Stimulated activated CD8-positive, alpha-beta memory T cell treated with anti-CD3 and anti-CD28 coated beads, Interleukin-15, amount 100 ng/mL, for 4 hours (primary cell): Measurements from ENCODE around the gene HIVEP3.
A peak's percentile ranks its signal among the peaks of the same experiment; 100 is the strongest.

Source experiments
- DNase-seq, 2 donors: peaks; one replicate each; pipeline ENCODE4 v3.0.0-alpha.2; 2020; ENCODE audit warnings: low read depth in 2 of 2

Gene HIVEP3

DNA sequence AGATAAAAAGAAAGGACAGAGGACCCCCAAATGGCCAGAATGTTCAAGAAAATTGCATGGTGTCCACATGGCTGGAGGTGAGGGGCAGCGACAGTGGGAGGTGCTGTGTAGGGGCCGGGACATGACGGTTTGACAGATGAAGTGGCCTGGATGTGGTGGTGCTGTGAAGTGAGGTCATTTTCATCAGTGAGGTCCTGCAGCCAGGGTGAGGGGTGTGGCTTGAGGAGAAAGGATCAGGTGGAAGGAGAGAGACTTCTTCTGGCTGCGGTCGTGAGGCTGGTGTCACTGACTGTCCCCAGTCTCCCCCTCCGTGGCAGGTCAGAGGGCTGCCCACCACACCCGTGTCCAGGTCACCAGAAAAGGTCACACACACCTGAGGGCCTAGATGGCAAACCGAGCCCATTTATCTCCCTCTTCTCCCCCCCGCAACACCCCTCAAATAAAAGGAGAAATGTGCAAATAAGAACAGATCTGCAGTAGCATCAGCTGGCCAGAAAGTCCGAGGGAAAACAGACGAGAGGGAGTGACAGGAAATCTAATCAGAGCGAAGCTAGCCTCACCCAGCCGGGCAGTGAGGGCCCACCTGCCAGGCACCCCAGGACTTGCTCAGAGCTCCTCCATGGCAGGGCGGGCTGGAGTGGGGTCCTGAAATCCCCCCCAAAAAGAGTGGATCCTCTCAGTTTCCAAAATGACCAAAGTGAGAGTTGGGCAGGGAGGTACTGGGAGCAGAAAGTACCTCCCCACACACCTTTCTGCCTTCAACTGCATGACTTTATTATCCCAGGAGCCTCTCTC, 285.7 kb downstream of the HIVEP3 start:
- no peak for DNase-seq

DNA sequence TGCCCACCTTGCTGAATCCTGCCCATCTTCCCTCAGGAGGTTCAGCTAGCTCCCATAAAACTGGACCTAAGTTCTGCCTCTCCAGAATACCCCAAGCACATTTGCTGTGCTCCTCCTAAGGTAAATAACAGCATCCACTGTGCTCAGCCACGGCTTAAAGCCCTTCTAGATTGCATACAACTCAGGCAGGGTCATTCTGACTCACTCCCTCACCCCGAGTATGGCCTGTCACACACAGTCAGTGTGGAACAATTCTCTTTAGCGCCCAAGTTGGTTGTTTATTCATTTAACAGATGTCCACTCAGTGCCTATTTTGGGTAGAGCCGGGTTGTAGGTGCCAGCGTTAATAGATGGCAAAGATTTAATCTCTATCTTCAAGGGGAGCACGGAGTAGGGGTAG, 286.8 kb downstream of the HIVEP3 start:
- no peak for DNase-seq

DNA sequence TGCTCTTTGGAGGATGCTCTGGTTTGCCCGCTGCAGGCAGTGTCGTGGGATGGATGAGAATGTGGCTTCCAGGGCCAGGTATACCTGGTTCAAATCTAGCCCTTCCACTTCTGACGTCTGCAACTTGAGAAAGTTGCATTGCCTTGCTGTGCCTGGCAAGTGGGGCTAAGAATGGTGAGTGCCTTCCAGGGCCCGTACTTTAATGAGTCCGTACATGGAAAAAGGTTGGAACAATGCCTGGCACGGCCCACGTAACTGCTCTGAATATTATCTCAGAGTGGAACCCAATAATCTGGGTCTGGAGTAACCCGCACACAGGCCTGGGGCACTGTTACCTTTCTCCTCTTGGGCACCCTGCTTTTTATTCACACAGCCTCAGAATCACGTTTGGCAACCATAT, 287.6 kb downstream of the HIVEP3 start:
- DNase-seq = no peak

DNA sequence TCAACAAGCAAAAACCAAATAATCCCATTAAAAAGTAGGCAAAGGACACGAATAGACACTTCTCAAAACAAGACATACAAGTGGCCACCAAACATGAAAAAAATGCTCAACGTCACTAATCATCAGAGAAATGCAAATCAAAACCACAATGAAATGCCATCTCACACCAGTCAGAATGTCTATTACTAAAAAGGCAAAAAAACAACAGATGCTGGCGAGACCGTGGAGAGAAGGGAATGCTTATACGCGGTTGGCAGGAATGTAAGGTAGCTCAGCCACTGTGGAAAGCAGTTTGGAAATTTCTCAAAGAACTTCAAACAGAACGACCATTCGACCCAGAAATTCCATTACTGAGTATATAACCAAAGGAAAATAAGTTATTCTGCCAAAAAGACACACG, 289.2 kb downstream of the HIVEP3 start:
- DNase-seq = no peak

DNA sequence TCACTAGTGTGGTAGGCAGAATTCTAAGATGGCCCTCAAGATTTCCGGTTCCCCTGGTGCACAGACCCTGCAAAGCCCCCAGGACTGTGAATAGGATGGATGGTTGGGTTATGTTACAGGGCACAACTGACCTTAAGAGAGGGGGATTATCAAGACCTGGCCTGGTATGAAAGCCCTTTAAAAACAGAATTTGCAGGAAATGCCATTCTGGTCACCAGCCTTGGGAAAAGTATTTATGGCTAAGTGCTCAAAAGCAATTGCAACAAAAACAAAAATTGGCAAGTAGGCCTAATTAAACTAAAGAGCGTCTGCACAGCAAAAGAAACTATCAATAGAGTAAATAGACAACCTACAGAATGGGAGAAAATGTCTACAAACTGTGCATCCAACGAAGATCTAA, 289.6 kb downstream of the HIVEP3 start:
- DNase-seq = no peak

DNA sequence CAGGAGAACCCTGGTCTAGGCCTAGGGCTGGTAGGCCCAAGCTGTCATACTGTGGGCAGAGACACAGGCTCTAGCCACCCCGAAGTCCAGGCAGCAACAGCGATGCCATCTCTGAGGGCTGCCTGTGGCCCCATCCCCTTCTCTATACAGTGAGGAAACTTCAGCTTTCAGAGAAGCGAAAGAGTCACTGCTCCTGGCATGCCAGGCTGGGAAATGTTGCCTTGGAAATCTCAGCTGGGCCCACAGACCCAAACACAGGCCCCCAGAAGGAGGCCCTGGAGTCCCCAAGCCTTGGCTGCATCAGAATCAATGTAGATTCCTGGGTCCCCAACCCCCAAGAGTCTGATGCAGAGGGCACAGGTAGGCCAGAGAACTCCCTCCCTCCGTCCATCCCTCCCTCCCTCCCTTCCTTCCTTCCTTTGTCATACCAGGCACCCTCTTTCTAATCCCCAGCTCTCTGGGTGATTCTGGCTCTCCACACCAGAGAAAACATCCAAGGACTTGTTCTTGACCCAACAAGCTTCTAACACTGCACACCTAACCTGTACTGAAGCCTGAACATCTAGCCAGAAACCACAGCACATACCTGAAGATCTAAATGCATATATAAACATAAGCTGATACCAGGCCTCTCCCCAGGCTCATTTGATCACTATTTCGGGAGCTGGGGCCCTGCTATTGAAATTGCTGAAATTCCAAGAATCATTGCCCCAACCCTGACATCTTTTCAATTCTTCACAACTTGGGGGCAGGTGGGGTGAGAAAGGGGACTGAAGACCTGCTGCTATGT, 291.0 kb downstream of the HIVEP3 start:
- no peak for DNase-seq

DNA sequence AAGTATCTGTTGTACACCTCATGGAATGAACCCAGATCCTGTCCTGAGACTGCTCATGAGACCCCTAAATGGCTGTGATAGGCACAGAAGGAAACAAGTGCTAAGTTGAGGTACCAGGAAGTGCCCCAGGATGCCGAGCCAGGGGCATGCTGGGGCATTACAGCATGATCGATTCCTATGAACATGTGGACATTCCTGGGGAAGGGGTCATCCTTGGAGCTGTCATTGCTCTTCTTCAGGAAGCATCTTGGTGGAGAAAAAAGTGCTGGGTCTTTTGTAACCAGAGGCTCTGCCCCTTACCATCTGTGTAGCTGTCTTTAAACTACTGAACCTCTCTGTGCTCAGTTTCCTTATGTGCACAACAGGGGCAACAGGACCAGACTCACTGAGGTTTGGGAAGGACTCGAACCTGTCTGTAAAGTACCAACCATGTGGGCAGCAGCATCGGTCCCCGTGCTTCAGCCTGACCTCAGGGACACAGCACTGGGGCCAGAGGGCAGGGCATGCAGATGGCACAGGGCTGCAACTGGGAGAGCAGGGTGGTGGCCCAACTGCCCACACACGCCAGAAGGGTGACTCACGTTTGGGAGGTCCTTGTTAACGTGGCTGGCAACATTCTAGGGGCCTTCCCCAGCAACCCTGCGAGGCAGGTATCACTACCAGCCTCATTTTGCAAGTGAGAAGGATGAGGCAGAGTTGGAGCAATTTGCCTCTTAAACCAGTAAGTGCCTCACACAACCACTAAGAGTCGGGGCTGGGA, 291.9 kb downstream of the HIVEP3 start:
- peak; percentile 13 to 26 for DNase-seq

DNA sequence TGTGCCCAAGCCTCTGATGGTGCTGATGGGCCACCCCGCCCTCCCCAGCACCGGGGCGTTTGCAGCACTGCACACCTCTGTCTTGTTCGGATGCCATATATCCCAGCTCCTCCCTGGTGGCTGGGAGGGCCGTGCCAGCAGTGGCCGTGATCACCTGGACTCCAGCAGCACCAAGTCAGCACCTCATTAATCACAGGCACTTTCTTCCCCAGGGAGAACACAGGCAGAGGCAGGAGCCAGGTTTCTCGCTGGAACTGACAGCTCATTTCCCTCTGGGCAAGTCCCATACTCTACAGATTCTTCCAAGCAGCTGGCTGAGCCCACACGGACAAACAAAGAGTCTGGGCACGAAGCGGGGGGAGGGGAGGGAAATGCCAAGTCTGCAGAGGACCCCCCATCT, 292.6 kb downstream of the HIVEP3 start:
- DNase-seq = no peak

DNA sequence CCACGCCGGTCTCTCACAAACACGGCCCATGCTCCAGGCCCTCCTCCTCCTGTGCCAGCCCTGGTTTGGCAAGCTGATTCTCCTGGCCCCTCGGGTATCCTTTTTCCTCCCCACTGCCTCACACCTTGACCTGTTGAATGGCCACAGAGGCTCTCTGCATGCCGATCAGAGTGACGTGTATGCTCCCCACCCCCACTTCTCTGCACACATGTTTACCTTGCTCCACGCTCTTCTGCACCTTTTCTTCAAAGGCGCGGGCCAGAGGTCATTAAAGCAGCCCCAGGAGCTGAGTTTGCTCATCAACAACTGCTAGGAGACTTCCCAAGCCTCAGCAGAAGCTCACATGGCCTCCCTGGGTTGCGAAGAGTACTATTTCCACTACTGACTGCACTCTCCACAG, 295.0 kb downstream of the HIVEP3 start:
- no peak for DNase-seq

DNA sequence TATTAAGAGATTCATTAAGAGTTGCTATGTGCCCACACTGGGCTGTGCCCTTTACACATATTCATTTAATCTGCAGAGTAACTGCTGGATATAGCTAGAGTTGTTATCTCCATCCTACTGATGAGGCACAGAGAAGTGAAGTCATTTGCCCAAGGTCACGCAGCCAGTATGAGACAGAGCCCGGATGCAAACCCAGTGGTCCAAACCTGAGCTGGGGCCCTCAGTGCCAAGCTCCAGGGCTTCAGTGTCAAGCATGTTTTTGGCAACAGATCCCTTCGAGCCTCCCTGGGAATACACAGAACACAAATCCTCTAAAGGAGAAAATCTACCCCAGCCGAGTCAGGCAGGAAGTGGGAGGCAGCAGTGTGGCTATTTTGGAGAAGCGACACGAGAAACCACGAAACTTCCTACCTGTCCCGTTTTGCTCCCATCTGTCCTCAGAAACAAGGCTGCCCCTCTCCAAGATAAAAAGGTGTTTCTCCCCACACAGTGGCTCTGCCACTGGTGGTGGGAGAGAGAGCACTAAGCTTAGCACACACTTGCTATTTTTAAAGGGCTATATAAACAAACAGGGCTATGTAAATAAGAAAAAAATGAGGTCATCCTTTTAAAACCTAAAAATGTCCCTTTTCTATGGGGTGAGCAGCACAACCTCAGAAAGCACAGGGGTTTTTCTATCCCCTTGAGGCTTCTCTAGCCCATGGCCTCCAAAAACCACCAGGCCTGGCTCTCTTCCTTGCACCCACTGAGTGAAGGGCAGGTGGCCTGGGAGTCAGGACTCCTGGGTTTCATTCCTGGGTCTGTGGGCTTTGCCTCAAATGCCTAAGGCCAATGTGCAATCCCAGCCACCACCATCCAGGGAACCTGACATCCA, 295.6 kb downstream of the HIVEP3 start:
- no peak for DNase-seq

DNA sequence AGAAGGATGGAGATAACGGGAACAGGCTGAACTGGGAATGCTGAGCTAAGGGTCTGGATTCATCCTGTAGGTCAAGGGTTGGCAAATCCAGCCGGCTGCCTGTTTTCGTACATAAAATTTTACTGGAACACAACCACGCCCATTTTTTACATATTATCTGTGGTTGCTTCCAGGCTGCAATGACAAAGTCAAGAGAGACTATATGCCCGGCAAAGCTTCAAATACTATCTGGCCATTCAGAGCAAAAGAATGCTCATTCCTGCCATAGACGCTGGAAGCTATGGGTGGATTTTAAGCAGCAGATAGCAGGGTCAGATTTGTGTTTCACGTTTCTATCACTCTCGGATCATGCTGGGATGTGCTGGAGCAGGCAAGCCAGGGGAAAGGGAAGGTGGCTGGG, 296.3 kb downstream of the HIVEP3 start:
- no peak for DNase-seq

DNA sequence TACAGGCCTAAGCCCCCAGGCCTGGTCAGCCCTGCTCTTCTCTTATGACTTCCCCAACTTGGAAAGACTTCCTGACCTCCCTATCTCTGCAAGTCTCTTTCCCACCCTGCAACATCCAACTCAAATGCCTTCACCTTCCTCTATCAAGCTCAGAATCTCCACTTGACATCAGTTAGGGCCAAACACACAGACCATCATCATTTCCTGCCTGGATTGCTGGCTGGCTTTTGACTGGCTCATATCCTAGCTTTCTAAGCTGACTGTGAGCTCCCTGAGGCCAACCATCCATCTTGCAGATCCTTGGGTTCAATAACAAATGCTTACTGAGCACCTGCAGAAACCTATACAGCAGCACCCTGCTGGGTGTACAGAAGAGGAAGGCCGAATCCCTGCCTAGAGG, 296.9 kb downstream of the HIVEP3 start:
- no peak for DNase-seq

DNA sequence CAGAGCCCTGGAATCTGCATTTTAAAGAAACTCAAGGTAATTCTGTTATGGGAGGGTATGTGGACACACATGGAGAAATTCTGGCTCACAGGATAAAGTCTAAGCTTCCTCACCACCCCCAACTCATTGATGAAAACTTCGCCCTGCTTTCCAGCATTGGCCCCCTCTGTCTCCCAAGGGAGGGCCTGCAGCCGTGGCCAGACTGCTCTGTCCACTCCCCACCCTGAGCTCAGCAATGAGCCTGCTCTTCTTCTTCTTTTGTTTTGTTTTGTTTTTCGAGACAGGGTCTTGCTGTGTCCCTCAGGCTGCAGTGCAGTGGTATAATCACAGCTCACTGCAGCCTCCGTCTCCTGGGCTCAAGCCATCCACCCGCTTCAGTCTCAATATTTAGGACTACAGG, 297.5 kb downstream of the HIVEP3 start:
- no peak for DNase-seq

DNA sequence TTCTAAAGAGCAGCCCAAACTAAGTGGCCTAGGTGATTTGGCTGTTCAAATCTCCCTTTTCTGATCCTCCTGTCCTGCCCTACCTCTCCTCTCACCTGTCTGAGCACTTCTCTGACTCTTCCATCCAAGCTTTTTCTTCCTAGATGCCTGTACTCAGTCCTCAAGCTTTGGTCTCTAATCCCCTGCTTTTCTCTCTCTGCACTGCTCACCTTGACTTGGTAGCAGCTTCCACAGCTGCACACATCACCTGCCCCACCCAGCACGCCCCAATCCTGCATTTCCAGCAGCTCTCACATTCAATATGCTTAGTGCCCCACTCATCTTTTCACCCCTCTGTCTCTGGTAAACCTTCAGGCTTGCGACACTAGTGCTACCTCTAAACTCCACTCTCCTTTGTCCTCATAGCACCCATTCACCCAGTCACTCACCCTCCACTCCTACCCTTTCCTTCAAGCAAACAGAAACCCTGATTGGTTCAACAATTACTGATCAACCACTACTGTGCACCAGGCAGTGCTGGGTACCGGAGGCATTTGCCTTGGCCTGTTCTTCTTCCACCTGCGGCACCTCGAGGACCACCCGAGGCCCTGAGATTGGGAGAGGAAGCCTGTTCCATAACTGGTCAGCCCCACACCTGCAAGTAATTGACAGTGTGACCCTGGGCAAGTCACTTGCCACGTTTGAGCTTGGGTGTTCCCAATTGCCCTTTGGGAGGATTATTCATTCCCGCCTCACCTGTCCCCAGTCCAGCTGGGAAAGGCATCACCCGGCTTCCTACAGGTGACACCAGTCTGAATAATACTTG, 298.2 kb downstream of the HIVEP3 start:
- DNase-seq = no peak

DNA sequence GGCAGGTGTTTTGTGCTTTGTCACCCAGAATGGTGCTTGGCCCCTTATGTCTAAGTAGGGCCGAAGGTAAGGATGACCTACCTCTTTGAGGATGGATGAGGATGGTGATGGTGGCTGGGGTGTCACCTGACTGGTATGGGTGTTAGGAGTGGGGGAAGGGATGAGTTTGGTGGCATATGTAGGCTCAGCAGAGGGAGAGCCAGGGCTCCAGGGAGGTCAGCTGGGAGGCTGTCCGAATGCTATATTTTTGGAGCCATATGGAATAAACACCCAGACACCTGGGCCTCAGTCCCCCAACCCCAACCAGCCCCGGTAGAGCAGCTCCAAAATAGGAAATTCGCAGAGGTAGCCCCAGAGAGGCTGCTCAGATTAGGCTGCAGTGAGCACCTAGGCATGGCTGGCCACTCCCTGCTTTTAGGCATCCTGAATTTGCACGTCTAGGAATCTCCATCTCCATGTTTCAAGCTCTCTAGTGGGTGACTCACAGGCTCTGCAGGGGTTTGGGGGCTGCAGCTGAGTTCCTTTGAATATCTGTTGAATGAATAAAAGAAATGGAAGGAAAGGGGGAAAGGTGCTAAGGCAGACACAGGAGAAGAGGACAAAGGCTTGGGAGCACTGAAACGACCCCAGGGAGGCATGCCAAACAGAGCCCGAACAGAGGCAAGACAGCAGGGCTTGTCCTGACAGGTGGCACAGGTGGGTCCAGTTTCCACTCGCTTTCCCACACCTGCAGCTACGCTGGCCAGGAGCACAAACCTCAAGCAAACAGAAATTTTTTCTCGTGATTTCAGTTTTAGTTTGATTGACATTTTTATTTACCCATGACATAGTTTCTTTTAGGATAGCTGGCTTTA, 299.0 kb downstream of the HIVEP3 start:
- DNase-seq = no peak

DNA sequence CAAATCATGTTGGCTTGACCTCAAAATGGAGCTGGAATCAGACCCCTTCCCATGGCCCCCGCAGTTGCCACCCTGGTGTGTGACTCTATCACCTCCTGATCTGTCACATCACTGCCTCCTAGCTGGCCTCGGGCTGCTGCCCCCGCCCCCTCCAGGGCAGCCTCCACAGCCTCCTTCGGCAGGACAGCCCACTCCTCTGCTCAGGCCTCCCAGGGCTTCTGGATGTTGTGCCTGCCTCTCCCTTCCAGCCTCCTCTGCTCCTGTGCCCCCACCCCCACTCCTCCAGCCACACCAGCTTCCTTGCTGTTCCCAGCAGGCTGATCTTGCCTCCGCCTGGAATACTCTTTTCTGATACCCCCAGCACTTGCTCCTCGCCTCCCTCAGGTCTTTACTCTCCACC, 299.9 kb downstream of the HIVEP3 start:
- DNase-seq = no peak

DNA sequence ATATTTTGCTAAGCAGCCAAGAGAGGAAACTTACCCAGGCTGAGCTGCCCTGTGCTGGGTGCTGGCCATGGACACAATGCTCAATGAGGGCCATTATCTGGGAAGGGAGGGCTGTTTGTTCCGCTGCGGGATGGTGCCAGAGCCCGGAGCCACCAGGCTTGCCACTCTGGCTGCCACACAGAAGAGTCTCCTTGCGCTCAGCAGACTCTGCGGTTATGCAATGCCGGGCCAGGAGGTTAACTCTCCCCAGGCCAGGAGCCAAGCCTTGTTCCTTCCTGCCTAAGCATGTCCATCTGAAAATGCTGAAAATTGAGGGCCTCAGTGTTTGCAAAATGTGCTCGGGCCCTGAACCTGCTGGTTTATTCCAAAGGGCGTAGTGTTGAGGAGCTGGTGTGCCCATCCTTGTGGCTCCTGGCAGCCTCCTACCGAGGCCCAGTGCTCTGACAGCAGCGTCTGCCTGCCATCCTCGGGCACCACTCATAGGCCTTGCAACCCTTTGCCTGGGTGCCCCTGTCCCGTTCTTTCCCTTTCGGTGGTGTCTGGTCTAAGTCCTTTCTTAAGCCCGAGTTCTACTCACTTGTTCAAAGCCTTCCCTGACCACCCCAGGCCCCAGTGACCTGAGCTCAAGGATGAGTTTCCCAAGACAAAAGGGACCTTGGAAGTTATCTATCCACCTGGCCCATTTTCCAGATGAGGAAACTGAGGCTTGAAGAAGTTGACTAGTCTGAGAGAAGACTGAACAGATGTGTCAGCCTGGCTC, 300.5 kb downstream of the HIVEP3 start:
- no peak for DNase-seq

DNA sequence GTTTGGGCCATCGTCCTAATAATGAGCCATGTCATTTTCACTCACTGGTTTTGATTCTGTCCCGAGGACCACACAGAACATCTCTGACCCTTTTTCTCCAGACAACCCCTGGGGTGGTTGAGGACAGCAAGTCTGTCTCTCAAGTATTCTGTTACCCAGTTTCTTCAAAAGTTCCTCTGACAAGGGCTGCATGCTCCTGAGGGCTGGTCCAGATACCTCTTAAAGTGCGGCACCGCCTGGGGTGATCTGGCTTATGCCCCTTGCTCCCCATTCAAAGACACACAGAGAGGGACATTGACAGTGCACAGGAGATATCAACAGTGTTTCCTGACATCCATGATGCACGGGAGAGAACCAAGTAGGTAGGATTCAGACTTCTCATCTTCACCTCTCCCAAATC, 301.4 kb downstream of the HIVEP3 start:
- no peak for DNase-seq

DNA sequence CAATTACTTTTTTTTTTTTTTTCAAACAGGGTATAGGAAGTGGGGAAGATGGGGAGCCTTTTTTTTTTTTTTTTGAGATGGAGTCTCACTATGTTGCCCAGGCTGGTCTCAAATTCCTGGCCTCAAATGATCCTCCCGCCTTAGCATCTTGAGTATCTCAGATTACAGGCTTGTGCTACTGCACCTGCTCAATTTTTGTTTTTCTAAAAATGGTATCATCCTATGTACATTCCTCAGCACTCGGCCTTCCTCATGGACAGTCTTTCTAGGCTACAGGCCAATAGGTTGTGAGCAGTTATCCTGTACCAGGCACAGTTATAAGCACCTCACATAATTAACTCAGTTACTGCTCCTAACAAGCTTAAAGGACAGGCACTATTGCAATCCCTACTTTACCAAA, 302.2 kb downstream of the HIVEP3 start:
- no peak for DNase-seq
